Activated T-cell treated with anti-CD3 and anti-CD28 coated beads, Interleukin-2, amount 50 U/mL, for 4 hours (primary cell): ENCODE data around the gene CHAC1. TPM values are rescaled to one million over a fixed set of nuclear protein-coding genes. Genes with fewer than 3 reads are reported as not detected.

Experiments
- ATAC-seq, 2 donors: fragments of 200-7000 bp; cut with Tn5 transposase; one replicate each; pipeline ENCODE4 v1.10.0; 2021
- DNase-seq: peaks from one replicate; pipeline ENCODE4 v3.0.0-alpha.2; 2020
- H3K27me3 Mint-ChIP-seq: one replicate; pipeline ENCODE4 v1.8.0; 2021; ENCODE audit warnings: low read depth, mixed read lengths
- H3K36me3 Mint-ChIP-seq: one replicate; pipeline ENCODE4 v1.8.0; 2022; ENCODE audit warnings: mixed read lengths; ENCODE audit not compliant: insufficient read depth
- H3K4me1 Mint-ChIP-seq: one replicate; pipeline ENCODE4 v1.8.0; 2021; ENCODE audit warnings: low read depth, mixed read lengths
- H3K4me3 Mint-ChIP-seq: one replicate; pipeline ENCODE4 v1.8.0; 2021; ENCODE audit warnings: mild to moderate bottlenecking, moderate library complexity, mixed read lengths
- H3K9me3 Mint-ChIP-seq: one replicate; pipeline ENCODE4 v1.8.0; 2021; ENCODE audit warnings: mixed read lengths
- total RNA-seq, 3 donors: library from RNA; stranded (reverse); gene quantifications; one replicate each; pipeline ENCODE4 v1.2.1, GENCODE V29; 2021

Gene CHAC1
- total RNA-seq, 3 donors from 2014 or later, result 12.0 to 31.3 (median 20.8) TPM

DNA sequence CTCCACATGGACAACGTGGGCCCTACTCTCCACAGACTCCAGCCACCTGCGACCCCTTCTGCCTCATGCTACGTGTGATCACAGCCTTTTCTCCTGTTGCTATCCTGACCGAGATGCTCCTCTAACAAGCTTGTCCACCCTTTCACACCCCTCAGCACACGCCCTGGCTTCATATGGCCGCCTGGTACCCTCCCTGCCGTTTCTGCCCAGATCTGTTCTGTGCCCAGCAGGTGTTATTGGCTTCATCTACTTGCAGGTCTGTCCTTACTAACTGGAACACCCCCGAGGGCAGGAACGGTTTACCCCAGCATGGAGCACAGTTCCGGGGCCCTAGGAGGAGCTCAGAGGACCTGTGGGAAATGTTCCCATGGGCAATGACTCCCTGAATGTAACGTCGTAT is 9.9 kb downstream of the CHAC1 start:
- no peaks in the 10 kb centered on the region for H3K27me3 Mint-ChIP-seq

DNA sequence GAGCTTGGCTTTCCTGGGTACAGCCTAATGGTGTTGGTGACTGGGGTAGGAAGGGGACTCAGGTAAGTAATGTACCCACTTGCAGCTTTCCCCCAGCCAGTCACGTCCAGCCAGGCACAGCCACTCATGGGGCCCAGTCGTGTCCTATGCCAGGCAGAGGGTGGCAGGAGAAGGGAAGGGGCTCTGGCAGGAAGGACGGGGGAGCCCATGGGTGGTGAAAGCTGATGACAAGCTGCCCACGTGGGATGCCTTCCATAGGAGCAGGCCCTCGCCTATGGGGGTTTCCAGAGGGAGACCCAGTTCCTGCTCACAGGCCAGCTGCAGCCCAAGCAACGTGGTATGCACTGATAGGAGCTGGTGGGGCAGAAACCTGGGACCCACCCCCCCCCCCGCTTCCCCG is 10.7 kb downstream of the CHAC1 start:
- Mint-ChIP-seq H3K4me1 (no peaks in the 10 kb centered on the region), H3K27me3 (no peaks in the 10 kb centered on the region), H3K9me3 (no peaks in the 10 kb centered on the region), H3K4me3 (no peak overlapping the region), H3K36me3 (no peaks in the 10 kb centered on the region)
- ATAC-seq (no peak), DNase-seq (no peak)

More for the DNA sequence above, 9.9 kb downstream of the CHAC1 start:
- Mint-ChIP-seq H3K4me1 (no peaks in the 10 kb centered on the region), H3K36me3 (no peaks in the 10 kb centered on the region), H3K9me3 (no peaks in the 10 kb centered on the region), H3K4me3 (no peak overlapping the region)
- no peak for DNase-seq
- no peak for ATAC-seq

DNA sequence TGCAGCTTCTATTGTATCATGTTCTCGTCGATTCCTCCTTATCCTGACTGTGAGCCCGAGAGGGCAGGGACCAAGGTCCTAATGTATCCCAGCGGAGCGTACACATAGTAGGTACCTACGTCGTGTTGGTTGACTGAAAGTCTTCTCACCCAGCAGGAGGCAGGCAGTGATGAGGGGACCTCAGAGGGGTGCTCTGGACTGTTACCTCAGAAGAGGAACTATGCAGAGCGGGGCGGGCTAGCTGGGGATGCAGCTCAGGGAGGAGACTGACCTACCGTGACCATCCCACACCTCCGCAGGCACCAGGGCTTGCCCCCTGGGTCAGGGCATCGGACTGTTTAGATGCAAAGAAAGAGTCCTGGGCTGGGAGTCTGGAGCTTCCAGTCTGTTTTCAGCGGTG is 11.4 kb downstream of the CHAC1 start:
- no peaks in the 10 kb centered on the region for H3K4me1 Mint-ChIP-seq
- DNase-seq (no peak), ATAC-seq (no peak)
- no peak overlapping the region for H3K4me3 Mint-ChIP-seq
- no peaks in the 10 kb centered on the region for H3K27me3 Mint-ChIP-seq
- H3K9me3 Mint-ChIP-seq, result no peaks in the 10 kb centered on the region
- H3K36me3 Mint-ChIP-seq, result no peaks in the 10 kb centered on the region

DNA sequence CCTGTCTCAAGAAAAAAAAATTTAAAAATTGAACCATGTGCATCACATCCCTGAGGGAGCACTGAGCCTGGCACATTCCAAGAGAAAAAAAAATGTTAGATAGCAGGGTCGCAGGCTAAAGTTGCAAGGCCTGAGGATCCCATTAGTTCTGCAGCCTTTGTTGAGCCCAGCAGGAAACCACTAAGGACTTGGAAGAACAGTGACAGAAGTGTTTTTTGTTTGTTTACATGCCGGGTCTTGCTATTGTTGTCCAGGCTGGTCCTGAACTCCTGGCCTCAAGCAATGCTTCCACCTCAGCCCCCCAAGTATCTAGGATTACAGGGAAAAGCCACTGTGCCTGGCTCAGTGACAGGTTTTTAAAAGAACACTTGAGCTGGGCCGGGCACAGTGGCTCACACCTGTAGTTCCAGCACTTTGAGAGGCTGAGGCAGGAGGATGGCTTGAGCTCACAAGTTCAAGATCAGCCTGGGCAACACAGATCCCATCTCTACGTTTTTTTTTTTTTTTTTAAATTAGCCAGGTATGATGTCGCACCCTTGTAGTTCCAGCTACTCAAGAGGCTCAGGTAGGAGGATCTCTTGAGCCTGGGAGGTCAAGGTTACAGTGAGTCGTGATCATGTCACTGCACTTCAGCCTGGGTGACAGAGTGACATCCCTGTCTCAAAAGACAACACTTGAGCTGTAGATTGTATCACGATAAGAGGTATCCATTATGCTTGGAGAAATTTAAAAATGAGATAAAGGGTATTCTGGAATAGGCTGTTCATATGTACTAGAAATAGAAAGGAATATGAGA is 15.2 kb downstream of the CHAC1 start:
- H3K27me3 Mint-ChIP-seq, result no peaks in the 10 kb centered on the region
- no peaks in the 10 kb centered on the region for H3K9me3 Mint-ChIP-seq
- no peaks in the 10 kb centered on the region for H3K36me3 Mint-ChIP-seq
- no peak for ATAC-seq
- no peak overlapping the region for H3K4me3 Mint-ChIP-seq
- H3K4me1 Mint-ChIP-seq, result no peaks in the 10 kb centered on the region
- no peak for DNase-seq

DNA sequence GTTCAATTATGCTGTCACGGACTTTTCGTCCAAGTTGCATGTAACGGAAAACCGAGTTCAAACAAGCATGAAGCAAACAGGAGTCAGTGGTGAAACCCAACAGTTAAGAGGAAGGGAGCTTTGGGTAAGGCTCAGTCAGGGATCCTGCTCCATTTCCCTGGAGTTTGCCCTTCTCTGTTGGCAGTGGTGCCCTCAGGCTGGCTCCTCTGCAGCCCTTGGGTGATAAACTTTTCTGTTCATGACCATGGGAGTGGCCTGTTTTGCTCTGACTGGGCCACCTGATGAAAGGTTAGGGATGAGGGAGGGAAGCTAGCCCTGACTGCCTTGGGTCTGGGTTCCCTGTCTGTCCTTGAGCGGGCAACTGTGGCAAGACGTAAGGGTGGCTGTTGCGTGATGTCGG is 16.1 kb downstream of the CHAC1 start:
- no peaks in the 10 kb centered on the region for H3K4me1 Mint-ChIP-seq
- no peaks in the 10 kb centered on the region for H3K36me3 Mint-ChIP-seq
- no peak for DNase-seq
- H3K9me3 Mint-ChIP-seq, result no peaks in the 10 kb centered on the region
- H3K4me3 Mint-ChIP-seq, result no peak overlapping the region
- ATAC-seq, result no peak
- H3K27me3 Mint-ChIP-seq, result no peaks in the 10 kb centered on the region

DNA sequence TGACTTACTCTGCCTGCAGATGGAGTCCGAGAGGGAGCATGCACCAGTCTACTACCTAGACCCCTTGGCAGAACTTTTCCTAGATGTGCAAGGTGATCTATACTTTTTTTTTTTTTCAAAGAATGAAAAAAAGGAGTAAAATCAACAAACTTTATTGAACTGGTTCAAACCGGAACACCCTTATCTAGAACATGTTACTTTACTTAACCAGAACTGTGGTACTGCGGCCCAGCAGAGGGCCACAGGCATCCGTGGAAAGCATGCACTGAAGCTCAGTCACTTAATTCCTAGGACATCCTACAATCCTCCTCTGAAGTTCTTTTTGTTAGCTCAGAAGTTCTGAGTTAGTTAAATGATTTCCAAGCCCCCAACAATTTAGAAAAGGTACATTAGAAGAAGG is 21.6 kb downstream of the CHAC1 start:
- H3K27me3 Mint-ChIP-seq, result no peaks in the 10 kb centered on the region
- ATAC-seq (no peak), DNase-seq (no peak)
- no peaks in the 10 kb centered on the region for H3K4me1 Mint-ChIP-seq
- H3K36me3 Mint-ChIP-seq, result peaks cover 16% of the 10 kb centered on the region
- no peak overlapping the region for H3K4me3 Mint-ChIP-seq
- H3K9me3 Mint-ChIP-seq, result no peaks in the 10 kb centered on the region

DNA sequence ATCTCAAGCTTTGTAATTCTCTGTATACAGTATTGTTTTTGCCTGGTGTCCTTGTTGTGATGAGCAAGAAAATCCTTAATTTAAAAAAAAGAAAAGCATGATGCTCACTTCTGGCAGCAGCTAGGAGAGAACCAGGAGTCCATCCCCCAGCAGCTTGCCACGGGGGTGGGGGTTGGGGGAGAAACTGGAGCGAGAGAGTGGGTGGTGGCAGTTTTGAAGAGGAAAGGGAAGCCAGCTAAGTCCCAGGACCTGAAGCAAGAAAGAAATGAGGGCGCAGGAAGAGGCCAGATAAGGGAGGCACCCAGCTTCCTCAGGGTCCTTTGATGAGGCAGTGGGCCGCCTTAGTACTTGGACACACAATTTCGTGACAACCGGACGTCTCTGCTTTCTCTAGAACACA is 23.5 kb downstream of the CHAC1 start:
- no peaks in the 10 kb centered on the region for H3K4me1 Mint-ChIP-seq
- no peak overlapping the region for H3K4me3 Mint-ChIP-seq
- peaks cover 34% of the 10 kb centered on the region for H3K36me3 Mint-ChIP-seq
- no peaks in the 10 kb centered on the region for H3K9me3 Mint-ChIP-seq
- no peak for DNase-seq
- no peak for ATAC-seq
- H3K27me3 Mint-ChIP-seq, result no peaks in the 10 kb centered on the region

DNA sequence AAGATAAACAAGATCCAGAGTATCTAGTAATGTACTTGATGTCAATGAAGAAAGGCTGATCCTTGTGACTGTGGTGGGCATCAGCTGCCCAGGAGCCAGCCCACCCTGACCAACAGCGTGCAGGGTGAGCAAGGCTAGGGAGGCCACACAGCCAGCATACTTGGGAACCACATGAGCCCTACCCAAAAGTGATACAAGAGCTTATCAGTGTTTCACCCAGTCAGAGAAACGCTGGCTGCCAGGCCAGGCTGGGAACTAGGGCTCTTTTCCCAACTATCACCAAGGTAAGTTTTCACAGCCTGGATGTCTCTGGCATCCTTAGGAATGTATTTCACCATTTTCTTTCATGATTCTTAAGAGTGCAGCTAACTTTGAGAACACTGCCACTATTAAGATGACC is 24.9 kb downstream of the CHAC1 start:
- H3K36me3 Mint-ChIP-seq, result peaks cover 44% of the 10 kb centered on the region
- DNase-seq, result no peak
- no peak for ATAC-seq

DNA sequence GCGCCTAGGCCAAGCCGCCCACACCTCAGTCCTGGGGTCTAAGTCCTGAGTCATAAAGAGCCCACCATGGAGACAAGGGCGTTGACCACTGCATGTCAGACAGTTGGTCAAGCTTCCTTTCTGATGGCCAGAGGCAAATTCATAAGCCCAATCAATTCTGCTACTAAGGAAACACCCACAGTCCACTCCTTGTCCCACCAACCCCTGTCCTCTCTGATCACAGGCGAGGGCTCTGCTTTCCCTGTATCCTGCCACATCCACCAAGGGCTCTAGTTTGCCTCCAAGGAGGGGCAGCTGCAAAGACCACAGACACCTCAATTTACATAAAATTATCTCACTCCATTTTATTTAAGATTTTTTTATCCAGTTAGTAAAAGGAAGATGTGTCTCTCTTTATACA is 25.3 kb downstream of the CHAC1 start:
- DNase-seq, result no peak
- no peaks in the 10 kb centered on the region for H3K9me3 Mint-ChIP-seq
- peaks cover 47% of the 10 kb centered on the region for H3K36me3 Mint-ChIP-seq
- H3K4me3 Mint-ChIP-seq, result no peak overlapping the region
- no peaks in the 10 kb centered on the region for H3K27me3 Mint-ChIP-seq
- H3K4me1 Mint-ChIP-seq, result no peaks in the 10 kb centered on the region
- ATAC-seq, result no peak

More for the DNA sequence above, 24.9 kb downstream of the CHAC1 start:
- no peaks in the 10 kb centered on the region for H3K4me1 Mint-ChIP-seq
- H3K27me3 Mint-ChIP-seq, result no peaks in the 10 kb centered on the region
- H3K9me3 Mint-ChIP-seq, result no peaks in the 10 kb centered on the region
- no peak overlapping the region for H3K4me3 Mint-ChIP-seq

DNA sequence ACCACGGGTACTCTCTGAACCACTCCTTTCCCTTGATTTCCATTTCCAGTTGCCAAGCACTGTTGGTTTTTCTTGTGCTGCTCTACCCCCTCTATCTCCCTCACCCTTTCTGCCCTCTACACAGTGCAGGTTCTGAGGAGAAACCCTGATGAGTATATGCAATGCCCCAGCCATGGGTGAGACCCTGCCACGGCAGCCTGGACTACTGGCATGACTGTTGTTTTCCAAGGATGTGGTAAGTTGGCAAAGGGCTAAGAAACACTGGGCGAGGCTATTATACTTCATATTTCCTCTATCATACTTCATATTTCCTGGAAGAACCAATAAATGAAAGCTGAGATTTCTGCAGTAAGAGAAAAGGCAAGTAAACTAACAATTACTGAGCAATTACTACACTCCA is 27.9 kb downstream of the CHAC1 start:
- no peak overlapping the region for H3K4me3 Mint-ChIP-seq
- H3K27me3 Mint-ChIP-seq, result no peaks in the 10 kb centered on the region
- ATAC-seq, result no peak
- peaks cover 57% of the 10 kb centered on the region for H3K36me3 Mint-ChIP-seq
- H3K9me3 Mint-ChIP-seq, result no peaks in the 10 kb centered on the region
- H3K4me1 Mint-ChIP-seq, result no peaks in the 10 kb centered on the region
- no peak for DNase-seq

DNA sequence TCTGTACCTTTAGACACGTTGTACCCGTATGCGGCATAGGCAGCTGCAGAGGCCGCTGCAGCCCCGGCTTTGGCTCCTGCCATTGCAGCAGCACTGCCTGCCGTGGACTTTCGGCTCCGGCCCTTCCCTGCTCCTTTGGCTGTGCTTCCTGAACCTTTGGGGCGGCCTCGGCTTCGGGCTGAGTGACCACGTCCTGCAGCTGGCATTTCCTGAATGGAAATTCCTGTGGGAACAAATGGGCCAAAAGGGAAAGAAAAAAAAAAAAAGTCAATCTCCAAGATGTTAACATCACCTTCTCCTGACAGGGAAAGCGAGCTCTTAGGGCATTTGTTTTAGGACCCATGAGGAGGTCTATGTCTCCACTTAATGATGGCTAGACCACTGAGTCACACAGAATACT is 29.6 kb downstream of the CHAC1 start:
- no peaks in the 10 kb centered on the region for H3K4me1 Mint-ChIP-seq
- DNase-seq, result no peak
- ATAC-seq, result no peak
- H3K27me3 Mint-ChIP-seq, result no peaks in the 10 kb centered on the region
- H3K9me3 Mint-ChIP-seq, result no peaks in the 10 kb centered on the region
- H3K36me3 Mint-ChIP-seq, result peaks cover 63% of the 10 kb centered on the region
- H3K4me3 Mint-ChIP-seq, result no peak overlapping the region

DNA sequence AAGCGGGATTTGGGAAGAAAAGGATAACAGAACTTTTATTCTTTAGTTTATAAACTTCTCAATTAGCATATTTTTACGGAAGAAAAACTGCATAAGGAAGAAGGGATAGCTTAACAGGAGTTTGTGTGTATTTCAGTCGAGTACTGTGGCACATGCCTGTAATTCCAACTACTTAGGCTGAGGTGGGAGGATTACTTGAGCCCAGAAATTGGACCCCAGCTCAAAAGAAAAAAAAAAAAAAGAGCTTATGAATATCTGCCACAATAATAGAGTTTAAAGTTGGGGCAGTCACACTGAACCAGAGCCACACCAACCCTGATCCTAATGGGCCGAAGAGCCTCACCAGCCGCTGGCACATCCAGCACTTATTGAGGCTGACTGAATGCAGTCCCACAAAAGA is 31.1 kb downstream of the CHAC1 start:
- peaks cover 58% of the 10 kb centered on the region for H3K36me3 Mint-ChIP-seq
- no peaks in the 10 kb centered on the region for H3K27me3 Mint-ChIP-seq
- H3K4me3 Mint-ChIP-seq, result no peak overlapping the region
- H3K4me1 Mint-ChIP-seq, result no peaks in the 10 kb centered on the region
- DNase-seq (no peak), ATAC-seq (no peak)
- no peaks in the 10 kb centered on the region for H3K9me3 Mint-ChIP-seq

DNA sequence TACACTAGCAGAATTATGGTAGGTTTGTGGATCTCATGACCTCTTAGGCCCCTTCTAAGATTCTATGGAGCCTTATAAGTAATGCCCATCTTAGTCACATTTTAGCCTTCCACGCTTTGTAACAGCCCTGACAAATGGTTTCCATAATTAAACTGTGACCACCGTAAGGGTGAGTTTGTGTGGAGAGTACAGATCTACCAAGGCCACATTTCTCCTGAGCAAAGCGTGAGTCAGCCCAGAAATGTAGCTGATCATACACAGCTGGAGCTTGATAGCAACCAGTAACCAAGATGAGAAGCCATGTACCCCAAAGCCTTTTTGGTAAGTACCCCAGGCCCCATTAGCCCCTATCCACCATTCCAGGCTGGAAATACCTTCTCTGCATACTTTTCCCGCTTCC is 31.7 kb downstream of the CHAC1 start:
- no peak for DNase-seq
- Mint-ChIP-seq H3K36me3 (peaks cover 59% of the 10 kb centered on the region), H3K27me3 (no peaks in the 10 kb centered on the region), H3K4me3 (no peak overlapping the region), H3K4me1 (peaks cover 2% of the 10 kb centered on the region), H3K9me3 (no peaks in the 10 kb centered on the region)
- no peak for ATAC-seq

DNA sequence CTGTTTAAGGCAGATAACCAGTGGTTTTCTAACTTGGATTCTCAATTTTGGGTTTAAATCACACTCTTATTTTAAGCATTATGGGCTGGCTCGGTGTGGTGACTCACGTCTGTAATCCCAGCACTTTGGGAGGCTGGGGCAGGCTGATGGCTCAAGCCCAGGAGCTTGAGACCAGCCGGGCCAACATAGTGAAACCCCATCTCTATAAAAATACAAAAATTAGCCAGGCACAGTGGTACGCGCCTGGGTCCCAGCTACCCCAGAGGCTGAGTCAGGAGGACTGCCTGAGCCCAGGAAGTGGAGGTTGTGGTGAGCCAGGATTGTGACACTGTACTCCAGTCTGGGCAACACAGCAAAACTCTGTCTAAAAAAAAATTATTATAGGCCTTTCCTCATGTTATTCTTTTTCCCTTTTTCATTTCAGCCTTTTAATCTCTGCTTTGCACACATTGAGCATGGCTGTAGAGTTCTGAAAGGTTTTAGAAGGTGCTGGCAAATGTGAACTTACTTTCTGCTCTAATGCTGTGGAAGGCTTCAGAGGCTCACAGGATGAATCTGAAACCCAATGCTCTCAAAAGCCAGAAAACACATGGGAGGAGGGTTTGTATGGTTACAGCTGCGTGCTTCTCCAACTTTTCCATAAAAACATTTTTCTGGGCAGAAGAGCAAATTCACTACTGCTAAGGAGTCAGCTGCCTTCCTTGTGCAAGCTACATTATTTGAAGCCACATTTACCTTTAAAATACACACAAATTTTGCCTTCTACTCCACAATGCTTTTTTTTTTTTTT is 32.5 kb downstream of the CHAC1 start:
- Mint-ChIP-seq H3K27me3 (no peaks in the 10 kb centered on the region), H3K4me3 (no peak overlapping the region), H3K36me3 (peaks cover 58% of the 10 kb centered on the region), H3K4me1 (peaks cover 9% of the 10 kb centered on the region), H3K9me3 (no peaks in the 10 kb centered on the region)
- no peak for ATAC-seq
- no peak for DNase-seq

DNA sequence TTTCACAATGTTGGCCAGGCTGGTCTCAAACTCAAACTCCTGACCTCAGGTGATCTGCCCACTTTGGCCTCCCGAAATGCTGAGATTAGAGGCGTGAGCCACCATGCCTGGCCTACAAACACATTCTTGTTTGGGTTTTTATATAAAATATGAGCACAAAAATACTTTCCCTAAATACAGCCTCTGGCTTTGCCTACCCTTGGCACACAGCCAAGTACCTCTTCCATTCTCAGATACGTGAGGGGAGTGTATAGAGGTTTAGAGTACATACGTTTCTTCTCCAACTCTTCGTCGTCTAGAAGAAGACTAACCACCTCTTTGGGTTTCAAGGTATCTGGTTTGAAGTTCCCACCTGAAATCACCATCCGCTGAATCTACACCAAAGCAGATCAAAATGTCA is 33.5 kb downstream of the CHAC1 start:
- Mint-ChIP-seq H3K4me3 (no peak overlapping the region), H3K27me3 (no peaks in the 10 kb centered on the region), H3K36me3 (peaks cover 54% of the 10 kb centered on the region), H3K4me1 (peaks cover 15% of the 10 kb centered on the region), H3K9me3 (no peaks in the 10 kb centered on the region)
- no peak for DNase-seq
- ATAC-seq, result no peak
